Activated gamma-delta T cell treated with anti-CD3 and anti-CD28 coated beads, Interleukin-2, amount 50 U/mL, for 16 hours (primary cell): ENCODE results near the gene REPS1.
A peak's percentile ranks its signal among the peaks of the same experiment; 100 is the strongest.
"Not testable (repeated sequence)": the region's sequence is repeated elsewhere in the genome, so short reads cannot be mapped to it uniquely, and the experiment has no call there.

ENCODE experiments used
- DNase-seq: peaks from one replicate; pipeline ENCODE4 v3.0.0-alpha.2; 2020; ENCODE audit warnings: low read depth

The REPS1 gene

GRCh38 chr6:138999949-139000725 is 12.1 kb upstream of the REPS1 start:
- DNase-seq: no peak

- no peak for DNase-seq
Measured at GRCh38 chr6:138997136-138997535, 9.1 kb upstream of the REPS1 start.

- DNase-seq: no peak
Measured at GRCh38 chr6:138996524-138996923, 8.5 kb upstream of the REPS1 start.

GRCh38 chr6:138993410-138993809 is 5.4 kb upstream of the REPS1 start:
- DNase-seq: not testable (repeated sequence)

- not testable (repeated sequence) for DNase-seq
Measured at GRCh38 chr6:138992965-138993364, 4.9 kb upstream of the REPS1 start.

GRCh38 chr6:138991206-138991605 is 3.2 kb upstream of the REPS1 start:
- DNase-seq: no peak

GRCh38 chr6:138989098-138989983 is 1.3 kb upstream of the REPS1 start:
- DNase-seq: no peak

- peak; percentile 7 for DNase-seq
Measured at GRCh38 chr6:138988469-138988834, 399 bp upstream of the REPS1 start.

GRCh38 chr6:138987080-138987642 is 892 bp downstream of the REPS1 start:
- DNase-seq: no peak

GRCh38 chr6:138986578-138986977 is 1.5 kb downstream of the REPS1 start:
- DNase-seq: no peak

GRCh38 chr6:138981416-138981815 is 6.6 kb downstream of the REPS1 start:
- DNase-seq: no peak

GRCh38 chr6:138979813-138980668 is 8.0 kb downstream of the REPS1 start:
- DNase-seq: no peak

GRCh38 chr6:138979365-138979764 is 8.7 kb downstream of the REPS1 start:
- no peak for DNase-seq

- DNase-seq: no peak
Measured at GRCh38 chr6:138978229-138978628, 9.8 kb downstream of the REPS1 start.

GRCh38 chr6:138977646-138978167 is 10.3 kb downstream of the REPS1 start:
- no peak for DNase-seq

GRCh38 chr6:138977242-138977641 is 10.8 kb downstream of the REPS1 start:
- DNase-seq: no peak

- no peak for DNase-seq
Measured at GRCh38 chr6:138975815-138976214, 12.2 kb downstream of the REPS1 start.

GRCh38 chr6:138973466-138974153 is 14.4 kb downstream of the REPS1 start:
- no peak for DNase-seq

GRCh38 chr6:138972226-138972665 is 15.8 kb downstream of the REPS1 start:
- no peak for DNase-seq

- no peak for DNase-seq
Measured at GRCh38 chr6:138971601-138972000, 16.5 kb downstream of the REPS1 start.

GRCh38 chr6:138970856-138971425 is 17.1 kb downstream of the REPS1 start:
- DNase-seq: no peak
